ENCODE data around the gene TENT5C. TPM values are rescaled to one million over a fixed set of nuclear protein-coding genes. Genes with fewer than 3 reads are reported as not detected.

TENT5C gene
- total and polyA plus RNA-seq, 9 of the 15 experiments (the other 6 are each of a cell fraction or from before 2014, with no cell fraction given), result 1.8 to 7.7 (median 4.0) TPM

DNA sequence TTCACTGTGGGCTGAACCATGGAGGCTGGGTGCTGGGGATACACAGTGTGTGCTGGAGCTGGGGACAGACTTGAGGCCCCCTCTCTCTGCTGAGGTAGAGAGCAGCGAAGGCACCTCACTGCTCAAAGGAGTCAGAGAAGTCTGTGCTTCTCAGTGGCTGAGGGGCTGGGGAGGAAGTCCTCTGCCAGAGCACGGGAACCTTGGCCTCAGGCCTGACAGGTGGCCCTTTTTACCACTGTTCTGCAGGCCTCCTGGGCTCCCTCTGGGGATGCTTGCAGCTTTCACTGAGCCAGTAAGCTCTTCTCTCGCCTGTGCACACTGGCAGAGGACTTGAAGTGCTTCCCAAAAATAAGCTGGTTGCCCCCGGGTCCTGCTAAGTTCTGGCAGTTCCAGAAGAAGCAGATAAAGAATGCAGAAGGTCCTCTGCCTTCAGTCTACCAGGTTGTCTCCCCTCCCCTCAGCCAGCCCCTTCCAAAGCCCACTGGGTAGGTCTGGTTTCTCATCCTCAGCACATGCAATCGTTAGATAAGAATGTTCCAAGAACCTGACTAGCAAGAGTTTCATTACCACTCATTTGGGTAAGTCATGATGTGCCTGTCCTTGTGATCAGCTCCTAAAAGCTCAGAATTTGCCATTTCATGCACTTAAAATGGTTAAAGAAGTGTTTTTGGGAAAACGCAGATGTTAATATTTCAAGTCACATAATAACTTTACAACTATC is 53.9 kb downstream of the TENT5C start (continued):
- TF ChIP-seq CLOCK (CRISPR knock-in tag; IDR thresholded peaks at IDR 0.05; ENCODE audit: borderline replicate concordance) (no peak), FOXK1 (CRISPR knock-in tag; IDR thresholded peaks at IDR 0.05; ENCODE audit: borderline replicate concordance) (no peak), KHSRP (IDR thresholded peaks at IDR 0.05) (no peak), SIN3A (IDR thresholded peaks at IDR 0.05; ENCODE audit: borderline replicate concordance in 2 of 2, control insufficient read depth in 1 of 2, low read depth in 2 of 2, low read length in 2 of 2) (no peak), ARID1B (IDR thresholded peaks at IDR 0.05) (peak; percentile 97), MAFG (tag; conservative IDR thresholded peaks at IDR 0.05) (peak; percentile 76), NCOA1 (IDR thresholded peaks at IDR 0.05; ENCODE audit: low read depth) (peak; percentile 54; the same call in 1 of the 2 replicates), COPS2 (conservative IDR thresholded peaks at IDR 0.05) (no peak), ARNT (IDR thresholded peaks at IDR 0.05) (peak in 1 of 2 experiments; percentile 84; a peak in 2 of 4 replicates), ZNF212 (CRISPR knock-in tag; IDR thresholded peaks at IDR 0.05) (no peak), MEIS2 (IDR thresholded peaks at IDR 0.05; ENCODE audit: partially characterized antibody) (peak; percentile 44), ZNF12 (CRISPR knock-in tag; IDR thresholded peaks at IDR 0.05) (no peak), ZFP36 (IDR thresholded peaks at IDR 0.05; ENCODE audit: low read depth, low read length, partially characterized antibody) (no peak), TCF7 (IDR thresholded peaks at IDR 0.05; ENCODE audit: borderline replicate concordance) (no peak), KLF10 (CRISPR knock-in tag; IDR thresholded peaks at IDR 0.05) (no peak), HMG20B (CRISPR knock-in tag; IDR thresholded peaks at IDR 0.05) (no peak), ERF (CRISPR knock-in tag; IDR thresholded peaks at IDR 0.05) (no peak), PREB (CRISPR knock-in tag; IDR thresholded peaks at IDR 0.05) (no peak), BRF1 (IDR thresholded peaks at IDR 0.05; ENCODE audit: borderline replicate concordance, extremely low read depth, insufficient read length) (no peak), SMARCE1 (IDR thresholded peaks at IDR 0.05) (peak; percentile 85)
- TF ChIP-seq, protein P1, sequence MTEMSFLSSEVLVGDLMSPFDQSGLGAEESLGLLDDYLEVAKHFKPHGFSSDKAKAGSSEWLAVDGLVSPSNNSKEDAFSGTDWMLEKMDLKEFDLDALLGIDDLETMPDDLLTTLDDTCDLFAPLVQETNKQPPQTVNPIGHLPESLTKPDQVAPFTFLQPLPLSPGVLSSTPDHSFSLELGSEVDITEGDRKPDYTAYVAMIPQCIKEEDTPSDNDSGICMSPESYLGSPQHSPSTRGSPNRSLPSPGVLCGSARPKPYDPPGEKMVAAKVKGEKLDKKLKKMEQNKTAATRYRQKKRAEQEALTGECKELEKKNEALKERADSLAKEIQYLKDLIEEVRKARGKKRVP (CRISPR knock-in tag; IDR thresholded peaks at IDR 0.05), result no peak
- TF ChIP-seq, protein P2, sequence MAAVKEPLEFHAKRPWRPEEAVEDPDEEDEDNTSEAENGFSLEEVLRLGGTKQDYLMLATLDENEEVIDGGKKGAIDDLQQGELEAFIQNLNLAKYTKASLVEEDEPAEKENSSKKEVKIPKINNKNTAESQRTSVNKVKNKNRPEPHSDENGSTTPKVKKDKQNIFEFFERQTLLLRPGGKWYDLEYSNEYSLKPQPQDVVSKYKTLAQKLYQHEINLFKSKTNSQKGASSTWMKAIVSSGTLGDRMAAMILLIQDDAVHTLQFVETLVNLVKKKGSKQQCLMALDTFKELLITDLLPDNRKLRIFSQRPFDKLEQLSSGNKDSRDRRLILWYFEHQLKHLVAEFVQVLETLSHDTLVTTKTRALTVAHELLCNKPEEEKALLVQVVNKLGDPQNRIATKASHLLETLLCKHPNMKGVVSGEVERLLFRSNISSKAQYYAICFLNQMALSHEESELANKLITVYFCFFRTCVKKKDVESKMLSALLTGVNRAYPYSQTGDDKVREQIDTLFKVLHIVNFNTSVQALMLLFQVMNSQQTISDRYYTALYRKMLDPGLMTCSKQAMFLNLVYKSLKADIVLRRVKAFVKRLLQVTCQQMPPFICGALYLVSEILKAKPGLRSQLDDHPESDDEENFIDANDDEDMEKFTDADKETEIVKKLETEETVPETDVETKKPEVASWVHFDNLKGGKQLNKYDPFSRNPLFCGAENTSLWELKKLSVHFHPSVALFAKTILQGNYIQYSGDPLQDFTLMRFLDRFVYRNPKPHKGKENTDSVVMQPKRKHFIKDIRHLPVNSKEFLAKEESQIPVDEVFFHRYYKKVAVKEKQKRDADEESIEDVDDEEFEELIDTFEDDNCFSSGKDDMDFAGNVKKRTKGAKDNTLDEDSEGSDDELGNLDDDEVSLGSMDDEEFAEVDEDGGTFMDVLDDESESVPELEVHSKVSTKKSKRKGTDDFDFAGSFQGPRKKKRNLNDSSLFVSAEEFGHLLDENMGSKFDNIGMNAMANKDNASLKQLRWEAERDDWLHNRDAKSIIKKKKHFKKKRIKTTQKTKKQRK (IDR thresholded peaks at IDR 0.05; ENCODE audit: borderline replicate concordance, low read depth, low read length), result no peak

Data from K562 (cell line).